Vagina (tissue), 2 donors: ENCODE results near the gene SELENOF. TPM values are rescaled to one million over a fixed set of nuclear protein-coding genes. Genes with fewer than 3 reads are reported as not detected.

Experiments used
- DNase-seq, 2 donors: peaks; one replicate each; pipeline ENCODE4 v3.0.0-alpha.2; 2017; ENCODE audit errors: extremely low spot score in 2 of 2
- H3K27ac ChIP-seq: fragments of 200-600 bp; sonication (generic); one replicate; pipeline ENCODE4 v1.5.1; 2019
- H3K27me3 ChIP-seq: fragments of 200-600 bp; sonication (generic); one replicate; pipeline ENCODE4 v1.5.1; 2019
- H3K36me3 ChIP-seq, 2 donors: fragments of 200-600 bp; sonication (generic); one replicate each; pipeline ENCODE4 v1.5.1; 2017 to 2019
- H3K4me1 ChIP-seq: fragments of 200-600 bp; sonication (generic); one replicate; pipeline ENCODE4 v1.5.1; 2019
- H3K4me3 ChIP-seq, 2 donors: fragments of 200-600 bp; sonication (generic); 1 replicate in 1 of 2; 2 replicates in 1 of 2; pipeline ENCODE4 v1.5.1; 2016 to 2019
- H3K9me3 ChIP-seq: fragments of 200-600 bp; sonication (generic); one replicate; pipeline ENCODE4 v1.5.1; 2019
- POLR2A ChIP-seq, 2 donors: fragments of 450-650 bp; IDR thresholded peaks; one replicate each; pipeline ENCODE4 v1.6.1; 2017; ENCODE audit warnings: antibody characterized with exemption in 2 of 2, mild to moderate bottlenecking in 2 of 2, moderate library complexity in 2 of 2
- POLR2AphosphoS5 ChIP-seq, 2 donors: sonication (generic); formaldehyde crosslinking; IDR thresholded peaks; one replicate each; pipeline ENCODE4 v1.9.0; 2017; ENCODE audit warnings: antibody characterized with exemption in 2 of 2, mild to moderate bottlenecking in 2 of 2, low read depth in 1 of 2; ENCODE audit not compliant: insufficient read depth in 1 of 2
- intact Hi-C: fragments of 100-400 bp; cut with DNase I; formaldehyde crosslinking; loops from one replicate; pipeline ENCODE4 v1.15.1; 2023
- total RNA-seq: library from RNA; depleted of rRNA; stranded (reverse); fragments of >200 nt; gene quantifications from one replicate; pipeline ENCODE4 v1.2.3, GENCODE V29; 2016
- TF ChIP-seq, protein P1 (sequence below), 3 experiments: fragments of 450-650 bp in 2 of 3; fragments of 200-600 bp in 1 of 3; sonication (generic) in 1 of 3; IDR thresholded peaks; one replicate each; pipeline ENCODE4 v1.5.1; 2017 to 2019; ENCODE audit warnings: antibody characterized with exemption in 3 of 3, mild to moderate bottlenecking in 2 of 3, moderate library complexity in 2 of 3

The SELENOF gene
- total RNA-seq, 1 donor from 2014 or later = 77.3 TPM

DNA sequence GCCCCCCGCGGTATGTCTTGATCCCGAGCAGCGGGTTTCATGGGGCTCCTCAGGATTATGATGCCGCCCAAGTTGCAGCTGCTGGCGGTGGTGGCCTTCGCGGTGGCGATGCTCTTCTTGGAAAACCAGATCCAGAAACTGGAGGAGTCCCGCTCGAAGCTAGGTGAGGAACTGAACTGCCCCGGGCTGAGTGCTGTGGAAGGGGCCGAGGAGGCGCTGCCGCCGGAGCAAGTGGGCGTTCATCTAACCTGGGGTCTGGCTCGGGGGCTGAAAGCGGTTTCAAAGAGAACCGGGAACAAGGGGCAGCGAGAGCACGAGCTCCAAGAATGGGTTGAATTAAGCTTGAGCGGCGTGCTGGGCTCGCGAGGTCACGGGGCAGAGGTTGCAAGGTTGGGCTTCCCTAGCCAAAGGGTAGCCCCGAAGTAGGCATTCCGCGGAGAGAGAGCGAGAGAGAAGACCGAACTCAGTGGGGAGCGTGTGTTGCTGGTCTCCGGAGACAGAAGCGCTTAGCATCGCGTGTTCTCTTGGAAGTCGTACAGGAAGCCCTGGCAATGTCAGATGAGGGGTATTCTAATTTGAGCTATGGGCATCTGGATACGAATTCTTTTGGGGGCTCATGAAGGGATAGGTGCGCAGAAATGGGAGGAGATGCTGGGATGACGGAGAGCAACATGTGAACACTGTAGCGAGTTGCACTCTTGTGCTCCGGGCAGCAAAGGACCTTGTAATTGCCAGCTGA, 1.2 kb upstream of the SELENOF start:
- H3K4me3 ChIP-seq = peak overlapping the region; percentile 64 to 95
- no peaks in the 10 kb centered on the region for H3K9me3 ChIP-seq
- intact Hi-C loops = loop anchor here (10.0 kb wide), 1 partner anchor 210 kb away; the partner anchor contains the start of gene SH3GLB1
- DNase-seq = peak in 1 of 2 donors; percentile 88
- TF ChIP-seq POLR2A (IDR thresholded peaks at IDR 0.05) = no peak
- no peak for TF ChIP-seq POLR2AphosphoS5 (IDR thresholded peaks at IDR 0.05; ENCODE audit: insufficient read depth in 1 of 2, low read depth in 1 of 2)
- TF ChIP-seq, protein P1, sequence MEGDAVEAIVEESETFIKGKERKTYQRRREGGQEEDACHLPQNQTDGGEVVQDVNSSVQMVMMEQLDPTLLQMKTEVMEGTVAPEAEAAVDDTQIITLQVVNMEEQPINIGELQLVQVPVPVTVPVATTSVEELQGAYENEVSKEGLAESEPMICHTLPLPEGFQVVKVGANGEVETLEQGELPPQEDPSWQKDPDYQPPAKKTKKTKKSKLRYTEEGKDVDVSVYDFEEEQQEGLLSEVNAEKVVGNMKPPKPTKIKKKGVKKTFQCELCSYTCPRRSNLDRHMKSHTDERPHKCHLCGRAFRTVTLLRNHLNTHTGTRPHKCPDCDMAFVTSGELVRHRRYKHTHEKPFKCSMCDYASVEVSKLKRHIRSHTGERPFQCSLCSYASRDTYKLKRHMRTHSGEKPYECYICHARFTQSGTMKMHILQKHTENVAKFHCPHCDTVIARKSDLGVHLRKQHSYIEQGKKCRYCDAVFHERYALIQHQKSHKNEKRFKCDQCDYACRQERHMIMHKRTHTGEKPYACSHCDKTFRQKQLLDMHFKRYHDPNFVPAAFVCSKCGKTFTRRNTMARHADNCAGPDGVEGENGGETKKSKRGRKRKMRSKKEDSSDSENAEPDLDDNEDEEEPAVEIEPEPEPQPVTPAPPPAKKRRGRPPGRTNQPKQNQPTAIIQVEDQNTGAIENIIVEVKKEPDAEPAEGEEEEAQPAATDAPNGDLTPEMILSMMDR (IDR thresholded peaks at IDR 0.05) = no peak
- peaks cover 34% of the 10 kb centered on the region for H3K4me1 ChIP-seq
- H3K36me3 ChIP-seq = no peaks in the 10 kb centered on the region
- H3K27ac ChIP-seq = peak overlapping the region; percentile 89
- no peaks in the 10 kb centered on the region for H3K27me3 ChIP-seq

DNA sequence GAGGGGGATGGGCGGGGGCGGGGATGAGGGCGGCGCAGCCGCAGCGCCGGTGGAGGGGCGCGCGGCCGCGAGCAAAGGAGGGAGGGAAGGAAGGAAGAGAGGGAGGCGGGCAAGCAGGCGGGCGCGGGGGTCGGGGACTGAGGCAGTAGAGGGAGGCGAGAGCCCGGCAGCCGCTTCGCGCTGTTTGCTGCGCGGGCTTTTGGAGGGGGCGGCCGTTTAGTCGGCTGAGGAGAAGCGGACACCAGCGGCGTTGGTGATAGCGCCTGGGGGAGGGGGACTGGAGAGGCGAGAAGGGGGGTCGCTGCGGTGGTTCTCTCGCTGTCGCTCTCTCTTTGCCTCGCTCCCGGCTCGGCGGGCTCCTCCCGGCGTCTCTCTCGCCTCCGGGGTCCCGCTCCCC, 673 bp upstream of the SELENOF start, which contains the start of gene HS2ST1:
TSS of gene HS2ST1 (plus strand) at position 35 of the 397 bp plus-strand sequence.
- Histone ChIP-seq H3K27me3 (no peaks in the 10 kb centered on the region), H3K27ac (peak within 1 kb of the TSS; percentile 90), H3K4me3 (peak within 1 kb of the TSS; percentile 77 to 95), H3K36me3 (no peaks in the 10 kb centered on the region), H3K4me1 (peaks cover 36% of the 10 kb centered on the region), H3K9me3 (no peaks in the 10 kb centered on the region)
- no peak for DNase-seq
- peak in 1 of 2 donors; percentile 67 for TF ChIP-seq POLR2AphosphoS5 (IDR thresholded peaks at IDR 0.05; ENCODE audit: insufficient read depth in 1 of 2, low read depth in 1 of 2)
- TF ChIP-seq, protein P1 (IDR thresholded peaks at IDR 0.05) = no peak
- TF ChIP-seq POLR2A (IDR thresholded peaks at IDR 0.05) = peak in 1 of 2 donors; percentile 62
- intact Hi-C loops = loop anchor here (10.0 kb wide), 1 partner anchor 210 kb away; the partner anchor contains the start of gene SH3GLB1

DNA sequence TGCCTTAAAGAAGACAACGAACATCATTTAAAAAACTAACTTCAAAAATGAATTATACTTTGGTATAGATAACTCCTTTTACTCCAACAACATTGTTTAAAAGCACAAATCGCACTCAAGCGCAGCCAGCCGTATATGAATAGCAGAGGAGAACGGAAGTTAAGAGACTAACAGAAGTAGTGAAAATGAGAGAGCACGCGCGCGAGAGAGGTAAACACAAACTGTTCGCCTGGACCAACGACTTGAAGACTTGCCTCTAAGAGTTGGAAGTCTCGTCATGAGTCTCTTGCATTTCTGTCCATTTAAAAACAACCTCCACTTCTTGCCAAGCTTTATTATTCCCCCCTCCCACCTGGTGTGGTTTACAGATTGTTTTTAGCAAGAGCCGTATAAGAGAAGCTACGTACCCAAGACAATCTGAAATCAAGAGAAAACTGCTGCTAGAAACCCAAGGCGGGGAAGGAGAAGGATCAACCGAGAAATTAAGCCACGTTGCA, 479 bp downstream of the SELENOF start:
- intact Hi-C loops = loop anchor here (10.0 kb wide), 1 partner anchor 209 kb away; the partner anchor contains the start of gene SH3GLB1
- Histone ChIP-seq H3K4me1 (peaks cover 44% of the 10 kb centered on the region), H3K27ac (peak overlapping the region; percentile 90), H3K27me3 (no peaks in the 10 kb centered on the region), H3K9me3 (no peaks in the 10 kb centered on the region), H3K36me3 (no peaks in the 10 kb centered on the region), H3K4me3 (peak overlapping the region; percentile 77 to 95)
- TF ChIP-seq POLR2A (IDR thresholded peaks at IDR 0.05) = no peak
- no peak for DNase-seq

DNA sequence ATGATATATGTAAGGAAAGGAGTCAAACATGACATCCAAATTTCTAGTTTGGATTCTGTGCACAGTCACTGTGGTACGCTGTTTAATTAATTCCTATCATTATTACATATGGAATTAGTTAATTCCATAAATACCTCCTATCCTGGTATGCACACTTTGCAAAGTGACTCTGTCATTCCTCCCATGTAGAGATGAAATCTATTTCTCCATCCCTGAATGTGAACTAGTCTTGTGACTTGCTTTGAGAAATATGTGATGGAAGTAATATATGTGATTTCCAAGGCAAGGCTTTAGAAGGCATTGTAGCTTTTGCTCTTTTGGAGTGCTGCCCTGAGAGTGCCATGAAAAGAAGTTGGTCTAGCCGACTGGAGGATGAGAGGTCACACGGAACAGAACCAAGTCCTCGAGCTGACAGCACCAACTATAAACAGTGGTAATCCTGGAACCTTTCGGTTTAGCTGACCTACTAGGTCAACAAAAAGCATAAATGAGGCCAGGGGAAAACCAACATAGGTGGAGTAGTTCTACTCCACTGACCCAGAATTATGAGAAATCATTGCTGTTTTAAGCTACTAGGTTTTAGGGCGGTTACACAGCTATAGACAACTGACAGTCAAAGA, 1.5 kb downstream of the SELENOF start:
- Histone ChIP-seq H3K36me3 (no peaks in the 10 kb centered on the region), H3K27me3 (no peaks in the 10 kb centered on the region), H3K9me3 (no peaks in the 10 kb centered on the region), H3K27ac (no peak overlapping the region), H3K4me1 (peaks cover 46% of the 10 kb centered on the region), H3K4me3 (peak overlapping the region; percentile 77 to 95)
- no peak for DNase-seq
- intact Hi-C loops = loop anchor here (10.0 kb wide), 1 partner anchor 208 kb away; the partner anchor contains the start of gene SH3GLB1
- TF ChIP-seq, protein P1 (IDR thresholded peaks at IDR 0.05) = no peak
- no peak for TF ChIP-seq POLR2AphosphoS5 (IDR thresholded peaks at IDR 0.05; ENCODE audit: insufficient read depth in 1 of 2, low read depth in 1 of 2)
- no peak for TF ChIP-seq POLR2A (IDR thresholded peaks at IDR 0.05)

DNA sequence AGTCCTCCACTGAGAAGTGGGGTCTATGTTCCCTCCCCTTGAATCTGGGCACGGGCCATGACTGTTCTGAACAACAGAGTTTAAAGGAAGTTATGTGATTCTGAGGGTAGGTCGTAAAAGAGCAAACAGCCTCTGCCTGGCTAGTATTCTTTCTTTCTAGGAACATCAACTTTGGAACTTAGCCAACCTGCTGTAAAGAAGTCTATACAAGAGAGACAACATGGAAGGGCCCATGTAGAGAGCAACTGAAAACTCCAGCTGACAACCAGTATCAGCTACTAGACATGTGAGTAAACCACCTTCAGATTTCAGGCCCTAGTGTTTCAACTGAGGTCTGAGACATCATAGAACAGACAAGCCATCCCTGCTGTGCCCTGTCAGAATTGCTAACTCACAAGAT, 7.5 kb downstream of the SELENOF start:
- no peaks in the 10 kb centered on the region for H3K27me3 ChIP-seq
- H3K4me1 ChIP-seq = peaks cover 59% of the 10 kb centered on the region
- TF ChIP-seq POLR2AphosphoS5 (IDR thresholded peaks at IDR 0.05; ENCODE audit: insufficient read depth in 1 of 2, low read depth in 1 of 2) (no peak), POLR2A (IDR thresholded peaks at IDR 0.05) (no peak)
- TF ChIP-seq, protein P1 (IDR thresholded peaks at IDR 0.05) = no peak
- no peak overlapping the region for H3K4me3 ChIP-seq
- DNase-seq = no peak
- intact Hi-C loops = no loop called here
- H3K36me3 ChIP-seq = no peaks in the 10 kb centered on the region
- no peak overlapping the region for H3K27ac ChIP-seq
- H3K9me3 ChIP-seq = no peaks in the 10 kb centered on the region
